KBM-7 (cell line): ENCODE results near the gene FLG2.

ENCODE experiments used
- DNase-seq: peaks from one replicate; pipeline ENCODE4 v3.0.0-alpha.2; 2015
- in situ Hi-C: fragments of 300-500 bp; cut with MboI; formaldehyde crosslinking; loops from 2 replicates; pipeline ENCODE4 v1.14.3; 2020; ENCODE audit warnings: low sequenced_read_pairs, low pct_unique_long_range_greater_than_20kb, mixed read lengths

FLG2 gene

GRCh38 chr1:152359906-152360305, at the start of gene FLG2:
TSS of gene FLG2 (minus strand) at chr1:152360006. CDS start at chr1:152358884, 1,122 bp downstream.
- in situ Hi-C loops, result no loop called here
- no peak for DNase-seq

GRCh38 chr1:152408664-152409063, 48.9 kb upstream of the FLG2 start:
- in situ Hi-C loops, result no loop called here

DNA sequence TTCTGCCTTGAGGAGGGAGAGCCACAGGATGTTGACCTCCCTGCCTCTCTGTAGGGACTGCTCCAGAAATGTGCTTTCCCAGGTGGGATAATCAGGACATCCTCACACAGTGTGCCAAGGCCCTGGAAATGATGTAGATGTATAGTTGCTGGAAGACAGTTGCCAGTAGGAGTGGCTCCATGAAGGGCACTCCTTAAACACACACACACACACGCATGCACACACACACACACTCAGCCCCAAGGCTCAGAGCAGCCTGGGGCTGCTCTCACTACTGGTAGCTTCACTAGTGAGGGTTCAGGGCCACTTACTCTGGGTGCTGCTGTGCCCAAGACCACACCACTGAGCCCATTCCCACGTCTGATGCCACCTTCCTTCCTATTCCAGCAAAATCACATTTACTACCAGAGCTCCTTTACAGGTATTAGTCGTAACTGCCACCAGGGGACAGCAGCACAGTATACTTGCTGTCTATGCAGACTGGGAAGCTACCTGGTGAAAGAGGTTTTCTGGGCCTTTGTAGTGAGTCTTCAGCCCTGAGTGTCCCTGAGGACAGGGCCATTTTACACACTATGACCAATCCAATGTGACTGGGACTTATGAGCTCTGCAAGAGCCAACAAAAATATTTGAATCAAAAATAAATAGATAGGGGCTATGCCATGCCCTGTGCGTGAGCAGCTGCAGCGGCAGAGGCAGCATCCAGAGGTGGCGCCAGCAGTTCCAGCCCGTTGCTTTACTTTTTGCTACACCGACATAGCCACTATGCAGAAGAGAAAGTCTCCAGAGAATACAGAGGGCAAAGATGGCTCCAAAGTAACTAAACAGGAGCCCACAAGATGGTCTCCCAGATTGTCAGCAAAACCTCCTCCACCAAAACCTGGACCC, 39.2 kb upstream of the FLG2 start:
- peak; percentile 3 for DNase-seq
- in situ Hi-C loops, result no loop called here

More at GRCh38 chr1:152408664-152409063, 48.9 kb upstream of the FLG2 start:
- no peak for DNase-seq

DNA sequence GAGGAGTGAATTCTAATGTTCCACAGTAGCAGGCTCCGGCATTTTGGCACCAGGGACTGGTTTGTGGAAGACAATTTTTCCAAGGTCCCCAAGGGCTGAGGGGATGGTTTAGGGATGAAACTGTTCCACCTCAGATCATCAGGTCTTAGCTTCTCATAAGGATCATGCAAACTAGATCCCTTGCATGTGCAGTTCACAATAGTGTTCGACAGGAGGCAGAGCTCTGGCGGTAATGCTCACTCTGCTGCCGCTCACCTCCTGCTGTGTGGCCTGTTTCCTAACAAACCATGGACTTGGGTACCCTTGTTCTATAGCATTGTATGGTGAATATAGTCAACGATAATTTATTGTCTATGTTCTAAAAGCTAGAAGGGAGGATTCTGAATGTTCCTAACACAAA, 37.7 kb upstream of the FLG2 start:
- no peak for DNase-seq
- in situ Hi-C loops, result no loop called here

- no peak for DNase-seq
- in situ Hi-C loops, result no loop called here
Observed at GRCh38 chr1:152394151-152394550, 34.3 kb upstream of the FLG2 start.

GRCh38 chr1:152392909-152393308, 33.1 kb upstream of the FLG2 start:
- no peak for DNase-seq
- in situ Hi-C loops, result no loop called here

- in situ Hi-C loops, result no loop called here
- DNase-seq, result no peak
Observed at GRCh38 chr1:152388889-152389288, 29.1 kb upstream of the FLG2 start.

GRCh38 chr1:152386940-152387339, 27.1 kb upstream of the FLG2 start:
- DNase-seq, result no peak
- in situ Hi-C loops, result no loop called here

GRCh38 chr1:152380932-152381331, 21.1 kb upstream of the FLG2 start:
- in situ Hi-C loops, result no loop called here
- DNase-seq, result no peak

DNA sequence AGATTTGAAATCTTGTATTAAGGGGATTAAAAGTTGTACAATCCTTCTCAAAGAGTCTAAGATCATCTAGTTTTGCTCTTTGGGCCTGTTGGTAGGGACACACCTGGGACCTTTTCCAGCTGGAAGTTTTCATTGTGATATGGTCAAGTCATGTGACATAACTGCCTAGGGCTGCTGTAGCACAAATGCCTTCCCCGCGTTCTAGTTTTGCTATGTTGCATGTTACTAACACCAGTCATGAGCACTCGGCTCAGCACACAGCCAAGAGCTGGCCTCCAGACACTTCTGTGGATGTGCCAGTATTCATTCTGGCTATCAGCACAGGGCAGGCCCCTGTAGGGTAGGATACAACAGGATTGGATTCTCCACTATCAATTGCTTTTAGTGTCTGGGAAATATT, 14.6 kb upstream of the FLG2 start:
- in situ Hi-C loops, result no loop called here
- no peak for DNase-seq

GRCh38 chr1:152372672-152373071, 12.9 kb upstream of the FLG2 start:
- in situ Hi-C loops, result no loop called here

DNA sequence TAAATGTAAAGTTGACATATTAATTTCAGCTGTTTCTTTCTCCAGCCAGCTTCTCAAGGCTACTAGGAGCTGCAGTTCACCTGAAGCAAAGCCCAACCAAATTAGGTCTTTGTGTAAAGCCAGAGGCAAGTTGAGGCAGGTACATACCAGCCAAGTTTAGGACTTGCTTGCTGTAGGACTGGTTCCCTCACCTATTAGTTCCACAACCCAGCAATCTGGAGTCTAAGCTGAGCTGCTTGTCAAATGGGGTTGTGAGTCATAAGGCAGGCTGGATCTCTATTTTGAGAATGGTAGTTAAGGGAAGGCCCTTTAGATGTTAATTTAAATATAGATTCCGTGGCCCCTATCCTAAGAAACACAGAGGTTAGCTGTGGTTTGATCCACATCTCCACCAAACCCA, 7.6 kb upstream of the FLG2 start:
- in situ Hi-C loops, result no loop called here

More at GRCh38 chr1:152372672-152373071, 12.9 kb upstream of the FLG2 start:
- no peak for DNase-seq

GRCh38 chr1:152356736-152357135, 3.1 kb downstream of the FLG2 start:
- DNase-seq, result no peak
- in situ Hi-C loops, result no loop called here

More for the DNA sequence above, 7.6 kb upstream of the FLG2 start:
- DNase-seq, result no peak

- no peak for DNase-seq
- in situ Hi-C loops, result no loop called here
Observed at GRCh38 chr1:152349611-152350010, 10.2 kb downstream of the FLG2 start.

DNA sequence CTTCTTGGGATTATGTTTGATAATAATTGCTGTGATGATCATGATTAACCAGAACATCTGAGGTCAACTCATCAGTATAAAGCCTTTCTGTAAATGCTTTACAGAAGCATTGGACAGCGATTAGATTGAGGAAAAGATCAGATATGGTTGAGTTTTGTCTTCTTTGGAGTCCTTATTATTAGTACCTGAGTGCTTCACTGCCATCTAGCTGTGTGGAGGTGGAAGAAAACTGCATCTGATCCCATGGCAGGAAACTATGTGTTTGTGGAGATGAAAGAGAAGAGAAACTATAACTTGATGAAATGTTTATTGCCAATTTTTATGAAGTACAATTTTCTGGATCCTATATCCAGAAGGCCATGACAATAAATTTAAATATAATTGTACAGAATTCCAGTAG, 11.4 kb downstream of the FLG2 start:
- in situ Hi-C loops, result no loop called here
- no peak for DNase-seq

DNA sequence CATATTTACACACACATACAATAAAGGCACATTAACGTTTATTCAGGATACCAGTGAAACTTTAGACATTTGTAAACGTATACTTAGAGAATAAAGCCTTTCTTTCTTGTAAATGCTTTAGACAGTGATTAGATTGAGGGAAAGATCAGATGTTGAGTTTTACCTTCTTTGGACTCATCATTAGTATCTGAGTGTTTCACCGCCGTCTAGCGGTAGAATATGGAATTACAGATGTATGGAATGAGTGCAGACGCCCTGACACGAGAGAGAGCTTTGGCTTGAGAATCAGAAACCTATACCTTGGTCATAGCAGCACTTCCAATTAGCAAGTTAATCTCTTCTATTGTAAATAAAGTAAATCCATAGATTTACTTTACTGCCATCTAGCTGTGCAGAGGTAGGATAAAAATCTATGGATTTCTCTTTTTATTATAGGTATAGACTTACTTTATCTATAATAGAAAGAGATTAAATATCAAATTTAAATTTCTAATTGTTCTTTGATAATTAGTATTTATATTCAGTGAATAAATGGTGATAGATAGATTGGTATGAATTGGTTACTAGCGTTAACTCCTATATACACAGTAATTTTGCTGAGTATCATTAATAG, 12.6 kb downstream of the FLG2 start:
- in situ Hi-C loops, result no loop called here
- peak; percentile 60 for DNase-seq

- in situ Hi-C loops, result no loop called here
- DNase-seq, result no peak
Observed at GRCh38 chr1:152344438-152344837, 15.4 kb downstream of the FLG2 start.

DNA sequence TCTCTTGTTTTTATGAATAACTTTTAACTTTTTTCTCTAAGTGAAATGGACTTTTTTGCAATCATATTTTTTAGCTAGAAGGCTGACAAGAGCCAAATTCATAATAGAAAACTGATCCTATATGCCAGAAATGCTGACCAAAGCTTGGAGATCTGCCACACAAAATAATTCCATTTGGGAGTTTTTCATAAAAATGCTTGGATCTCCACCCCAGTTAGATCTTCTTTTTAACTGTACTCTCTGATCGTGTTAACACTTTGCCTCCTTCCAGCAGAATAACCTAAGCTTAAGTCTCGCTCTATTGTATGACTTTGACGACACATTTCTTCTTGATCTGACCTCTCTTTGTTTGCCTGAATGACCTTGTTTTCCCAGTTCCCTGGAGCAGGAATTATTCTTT, 16.8 kb downstream of the FLG2 start:
- in situ Hi-C loops, result no loop called here
- DNase-seq, result no peak

DNA sequence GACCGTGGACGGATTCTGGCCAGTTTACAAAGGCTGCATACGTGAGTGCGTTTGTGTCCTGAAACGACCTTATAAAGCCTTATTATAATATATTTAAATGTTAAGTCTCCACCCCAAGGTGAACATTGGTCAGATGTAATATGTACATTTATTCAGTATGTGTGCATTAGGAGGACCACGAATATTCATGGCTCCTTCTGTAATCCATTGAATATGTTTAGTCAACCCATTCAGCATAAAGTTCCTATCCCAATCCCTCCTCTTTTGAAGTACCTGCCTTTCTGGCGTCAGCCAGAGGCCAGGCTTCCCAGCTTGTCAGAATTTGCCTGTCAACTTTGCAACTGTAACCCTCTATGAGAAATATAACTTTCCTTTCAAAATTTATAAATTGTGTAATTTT, 24.4 kb downstream of the FLG2 start:
- in situ Hi-C loops, result no loop called here
- DNase-seq, result no peak

- DNase-seq, result no peak
- in situ Hi-C loops, result no loop called here
Observed at GRCh38 chr1:152328801-152329391, 30.9 kb downstream of the FLG2 start.
